HG03066 (cell line): ENCODE data around the gene STK32C.

Experiments
- ATAC-seq: cut with Tn5 transposase; IDR thresholded peaks from one replicate; pipeline ENCODE4 v1.9.1; 2021; ENCODE audit warnings: low read depth; ENCODE audit not compliant: unreplicated experiment

The STK32C gene

DNA sequence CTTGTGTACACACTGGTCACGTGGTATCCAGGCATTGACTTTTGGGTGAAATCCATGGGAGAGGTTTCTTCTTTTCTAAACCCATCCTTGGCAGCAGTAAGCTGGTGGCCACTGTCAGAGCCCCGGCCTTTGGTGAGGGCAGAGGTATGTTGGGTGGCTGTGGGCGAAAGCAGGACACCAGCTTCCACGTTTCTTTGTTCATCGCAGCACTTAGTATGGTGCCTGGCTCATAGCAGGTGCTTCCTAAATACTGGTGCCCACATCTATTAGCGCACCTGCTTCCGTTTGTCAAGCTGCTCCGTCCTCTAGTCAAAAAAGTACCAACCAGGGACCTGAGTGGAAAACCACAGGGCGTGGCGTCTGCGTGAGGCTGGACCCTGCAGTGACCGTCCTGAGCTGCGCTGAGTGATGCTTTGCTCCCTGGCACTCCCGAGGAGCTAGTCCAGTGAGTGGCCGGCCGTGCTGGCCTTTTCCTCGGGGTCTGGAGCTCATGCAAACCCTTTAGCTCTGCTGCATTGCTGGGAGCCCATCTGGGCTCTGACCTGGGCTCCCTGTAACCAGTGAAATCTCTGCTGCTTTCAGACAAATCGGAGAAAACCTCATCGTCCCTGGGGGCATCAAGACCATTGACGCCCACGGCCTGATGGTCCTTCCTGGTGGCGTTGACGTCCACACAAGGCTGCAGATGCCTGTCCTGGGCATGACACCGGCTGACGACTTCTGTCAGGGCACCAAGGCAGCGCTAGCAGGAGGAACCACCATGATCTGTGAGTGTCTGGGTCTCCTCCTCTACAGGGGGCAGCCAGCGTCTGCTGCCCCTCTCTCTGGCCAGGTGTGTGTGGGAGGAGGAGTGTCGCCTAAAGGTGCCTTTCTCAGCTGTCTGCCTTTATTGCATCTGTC, 115.4 kb downstream of the STK32C start:
- ATAC-seq, result no peak

DNA sequence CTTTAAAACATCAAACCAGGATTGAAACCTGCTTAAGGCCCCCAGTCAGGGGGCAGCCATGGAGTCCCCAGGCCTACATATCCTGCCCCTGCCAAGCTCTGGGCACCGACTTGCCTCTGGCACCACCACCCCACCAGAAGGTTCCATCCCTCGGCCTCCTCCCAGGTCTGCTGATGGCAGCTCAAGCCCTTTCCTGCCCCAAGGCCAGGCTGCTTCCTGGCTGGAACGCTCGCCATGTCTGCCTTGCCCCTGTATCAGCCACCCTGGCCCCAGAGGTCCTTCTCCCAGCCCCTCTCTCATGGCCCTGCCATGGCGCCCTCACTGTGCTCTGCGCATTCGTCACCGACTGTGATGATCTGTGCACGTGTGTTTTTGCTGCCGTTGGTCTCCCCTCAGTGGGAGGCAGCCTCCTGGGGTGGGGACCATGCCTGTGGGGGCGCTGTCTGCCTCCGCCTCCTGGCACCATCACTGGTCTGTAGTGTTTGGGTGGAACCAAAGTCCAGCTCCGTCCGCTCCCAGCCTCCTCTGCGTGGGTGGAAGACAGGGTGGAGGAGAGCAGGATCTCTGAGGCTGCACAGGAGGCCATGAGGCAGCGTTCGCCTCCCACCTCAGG, 117.8 kb downstream of the STK32C start:
- no peak for ATAC-seq

DNA sequence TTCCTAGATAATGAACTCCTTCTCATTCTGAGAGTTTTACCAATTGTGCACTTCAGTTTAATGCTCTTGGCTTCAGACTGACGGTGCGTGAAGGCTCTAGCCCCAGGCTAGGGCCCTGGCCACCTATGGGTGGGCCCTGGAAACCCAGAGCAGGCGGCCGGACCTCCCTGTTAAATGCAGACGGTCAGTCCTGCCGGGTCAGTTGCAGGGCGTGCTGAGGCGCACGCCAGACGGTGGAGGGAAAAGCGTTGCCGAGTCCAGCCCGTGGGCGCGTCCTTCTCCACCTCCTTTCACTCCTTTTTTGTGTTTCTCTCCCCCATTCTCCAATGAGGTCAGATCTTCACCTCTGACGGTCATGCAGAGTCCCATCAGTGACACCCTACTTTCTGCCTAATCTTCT, 118.7 kb downstream of the STK32C start:
- no peak for ATAC-seq

DNA sequence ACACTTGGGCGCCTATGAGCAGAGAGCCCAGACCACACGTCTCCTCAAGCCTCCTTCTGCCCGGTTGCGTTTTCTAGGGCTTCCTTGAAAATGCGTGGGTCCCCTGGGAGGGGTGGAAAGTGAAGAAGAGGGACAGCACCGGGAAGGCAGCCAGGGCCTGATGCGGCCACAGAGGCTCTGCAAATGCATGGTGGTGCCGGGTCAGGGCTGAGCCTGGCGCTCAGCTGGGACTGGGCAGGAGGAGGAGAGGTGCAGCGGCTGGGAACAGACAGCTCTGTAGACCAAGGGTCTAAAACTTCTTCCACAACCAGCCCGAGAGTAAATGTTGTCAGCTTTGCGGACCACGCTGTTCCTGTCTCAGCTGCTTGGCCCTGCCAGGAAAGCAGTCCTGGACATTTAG, 119.4 kb downstream of the STK32C start:
- no peak for ATAC-seq

DNA sequence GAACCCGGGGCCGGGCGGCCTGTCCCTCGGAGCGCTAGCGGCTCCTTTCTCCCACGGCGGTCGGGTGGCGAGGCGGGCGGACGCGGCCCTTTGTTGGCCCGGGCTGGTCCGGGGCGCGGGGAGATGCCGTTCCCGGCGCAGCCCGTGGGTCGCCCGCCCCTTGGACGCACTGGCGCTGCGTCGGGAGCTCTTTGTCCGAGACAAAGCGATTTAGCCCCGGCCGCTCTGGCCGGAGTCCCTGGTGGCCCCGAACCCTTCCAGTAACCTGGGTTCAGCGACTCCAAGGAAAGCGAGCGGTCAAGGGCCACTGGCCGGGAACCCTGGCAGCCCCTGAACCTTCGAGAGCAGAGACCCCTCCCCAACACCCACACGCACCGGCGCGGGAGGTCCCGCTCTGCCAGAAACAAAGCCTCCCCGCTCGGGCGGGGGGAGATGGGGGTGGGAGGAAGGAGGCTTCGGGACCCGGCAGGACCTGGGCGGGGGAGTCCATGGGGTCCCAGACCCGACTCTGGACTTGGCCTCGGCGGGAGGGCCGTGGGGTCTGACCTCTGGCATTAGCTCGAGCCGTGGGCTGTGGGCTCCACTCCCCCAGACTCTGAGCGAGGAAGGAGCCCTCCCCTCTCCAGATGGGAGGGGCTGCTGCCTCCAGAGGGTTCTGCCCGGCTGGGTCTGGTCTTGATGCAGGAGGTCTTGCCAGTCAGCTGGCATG, 120.2 kb downstream of the STK32C start:
- no peak for ATAC-seq

DNA sequence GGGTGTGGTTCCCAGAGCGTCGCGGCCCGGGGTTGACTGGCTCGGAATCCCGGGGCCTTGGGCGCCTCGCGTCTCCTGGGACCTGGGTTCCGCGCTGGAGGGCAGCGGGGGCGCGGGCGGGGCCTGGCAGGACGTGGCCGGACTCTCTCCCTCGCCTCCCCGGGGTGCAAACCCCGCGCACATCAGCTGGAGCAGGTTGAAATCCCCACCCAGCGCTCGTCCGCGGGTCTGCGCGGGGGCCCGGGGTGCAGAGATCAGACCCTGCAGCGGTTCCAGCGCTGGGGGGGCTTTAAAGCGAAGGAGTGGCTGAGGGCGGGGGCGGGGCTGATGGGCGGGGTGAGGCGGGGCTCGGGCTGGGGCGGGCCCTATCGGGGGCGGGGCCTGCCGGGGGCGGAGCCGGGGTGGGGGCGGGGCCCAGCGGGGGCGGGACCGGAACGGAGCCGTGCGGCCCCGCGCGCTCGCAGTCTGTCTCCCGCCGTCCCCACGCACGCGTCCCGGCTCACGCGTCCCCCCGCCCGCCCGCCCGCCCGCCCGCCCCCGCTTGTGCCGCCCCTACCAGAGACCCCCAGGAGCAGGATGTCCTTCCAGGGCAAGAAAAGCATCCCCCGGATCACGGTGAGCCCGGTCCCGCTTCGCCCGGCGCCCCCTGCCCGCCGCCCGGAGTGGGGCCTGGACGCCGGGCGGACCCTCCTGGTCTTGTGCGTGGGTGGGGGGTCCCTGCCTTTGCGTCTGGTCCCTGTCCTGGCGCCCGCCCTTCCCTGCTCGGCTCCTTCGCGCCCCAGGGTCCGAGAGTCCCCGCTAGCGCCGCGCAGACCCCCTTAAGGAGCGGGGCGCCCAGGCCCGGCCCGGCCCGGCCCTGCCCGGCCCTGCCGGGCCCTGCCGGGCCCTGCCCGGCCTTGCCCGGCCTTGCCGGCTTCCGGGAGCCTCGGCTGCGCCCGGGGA, 121.0 kb downstream of the STK32C start, which contains the start of gene DPYSL4:
Gene DPYSL4 (plus strand): TSS at position 461 of the 942 bp plus-strand sequence. CDS start 116 bp downstream, at position 577.
- no peak for ATAC-seq

DNA sequence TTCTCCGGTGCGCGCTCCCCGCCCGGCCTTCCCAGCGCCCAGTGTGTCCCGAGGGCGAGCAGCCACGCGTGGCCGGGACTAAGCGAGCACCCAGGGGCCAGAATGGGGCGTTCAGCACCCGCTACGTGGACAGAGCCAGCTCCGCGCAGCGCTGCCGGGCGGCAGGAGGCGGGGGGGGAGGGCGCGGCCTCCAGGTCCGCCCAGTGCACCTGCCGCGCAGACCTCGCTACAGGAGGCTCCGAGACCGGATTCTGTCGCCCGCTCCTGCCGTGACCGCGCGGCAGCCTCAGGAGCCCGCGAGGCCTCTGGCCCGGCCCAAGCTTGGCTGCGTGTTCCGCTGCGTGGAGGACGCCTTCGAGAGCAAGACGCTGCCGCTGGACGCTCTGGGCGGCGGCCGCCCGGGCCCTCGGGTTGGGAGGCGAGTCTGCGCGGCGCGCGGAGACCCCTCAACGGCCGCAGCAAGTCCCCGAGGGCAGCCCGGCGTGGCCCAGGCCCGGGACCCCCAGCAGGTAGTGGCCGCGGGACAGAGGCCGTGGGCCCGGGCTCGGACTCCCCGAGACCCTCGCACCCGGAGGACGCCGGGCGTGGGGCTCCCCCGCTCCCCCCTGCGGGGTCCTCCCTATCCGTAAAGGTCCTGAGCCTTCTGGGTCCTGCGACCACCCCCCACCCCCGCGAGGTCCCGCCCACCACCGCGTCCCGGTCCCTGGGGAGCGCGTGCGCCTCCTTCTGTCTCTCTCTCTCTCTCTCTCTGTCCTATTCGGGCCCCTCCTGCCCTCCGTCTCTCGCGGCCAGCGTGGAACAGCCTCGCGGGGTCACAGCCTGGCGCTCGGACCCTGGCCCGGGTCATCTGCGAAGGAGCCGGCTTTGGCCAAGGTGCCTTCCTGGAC, 121.9 kb downstream of the STK32C start:
- ATAC-seq, result no peak

DNA sequence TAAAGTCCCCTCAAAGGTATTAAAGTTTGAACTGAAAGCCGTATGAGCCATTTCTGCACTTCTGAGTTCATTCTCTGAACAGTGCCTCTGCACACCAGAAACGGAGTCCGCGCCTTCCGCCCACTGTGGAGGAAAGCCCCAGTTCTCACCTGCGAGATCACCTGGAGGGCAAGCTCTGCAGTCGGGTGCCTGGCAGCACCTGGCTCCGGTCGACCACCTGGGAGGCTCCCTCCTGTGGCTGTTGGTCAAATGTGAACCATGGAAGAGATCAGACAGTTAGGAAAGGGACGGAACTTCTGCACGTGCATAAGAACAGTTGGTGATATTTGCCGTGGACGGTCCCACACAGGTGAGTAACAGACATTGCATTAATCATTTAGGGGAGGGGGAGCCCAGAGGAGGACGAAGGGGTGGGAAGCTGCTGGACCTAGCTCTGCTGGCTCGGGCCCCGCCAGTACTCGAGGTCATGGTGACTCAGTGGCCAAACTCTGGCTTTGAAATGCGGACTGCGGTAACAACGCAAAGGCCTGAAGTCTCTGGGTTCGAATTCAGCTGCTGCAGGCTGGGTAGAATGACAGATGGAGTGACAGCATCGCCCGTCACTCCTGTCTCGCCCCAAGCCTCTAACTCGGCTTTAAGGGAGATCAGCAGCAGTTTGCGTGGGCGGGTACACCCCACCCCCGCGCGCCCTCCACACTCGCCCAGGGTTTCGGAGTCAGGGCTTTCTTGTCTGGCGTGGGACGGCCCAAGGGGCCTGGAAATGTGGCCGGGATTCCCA, 122.7 kb downstream of the STK32C start:
- no peak for ATAC-seq

DNA sequence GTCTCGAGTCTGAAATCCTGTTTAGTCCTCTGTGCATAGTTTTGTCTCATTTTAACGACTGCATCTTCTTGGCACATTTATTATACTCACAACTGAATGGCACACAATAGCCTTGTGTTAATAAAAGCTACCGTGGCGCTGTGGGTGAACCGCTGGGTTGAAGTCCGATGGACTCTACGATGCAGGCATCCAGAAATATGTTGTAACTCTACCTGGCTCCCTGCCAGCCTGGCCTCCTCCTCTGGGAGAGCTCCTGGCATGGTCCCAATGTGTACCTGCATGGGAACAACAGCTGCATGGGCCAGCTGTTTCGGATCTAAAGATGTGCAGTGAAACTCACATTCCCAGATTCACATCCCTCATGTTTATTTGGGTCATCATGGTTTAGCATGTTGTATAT, 124.7 kb downstream of the STK32C start:
- ATAC-seq, result no peak

DNA sequence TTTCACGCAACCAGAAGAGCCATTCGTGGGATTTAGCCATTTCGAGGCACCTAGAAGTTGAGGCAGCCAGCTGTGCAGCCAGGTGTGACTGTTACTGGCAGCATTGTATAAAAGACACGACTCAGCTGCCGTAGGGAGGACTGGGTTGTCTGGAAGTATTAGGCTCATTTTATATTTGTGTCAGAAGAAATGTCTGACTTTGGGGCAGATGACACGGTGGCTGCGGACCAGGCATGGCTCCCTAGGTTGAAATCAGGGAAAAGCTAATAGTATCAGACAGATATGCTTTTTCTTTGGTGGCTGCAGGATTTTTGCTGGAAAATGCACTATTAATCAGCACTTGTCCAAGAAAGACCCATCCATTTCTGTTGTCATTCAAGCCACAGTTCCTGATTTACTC, 125.2 kb downstream of the STK32C start:
- ATAC-seq, result no peak

DNA sequence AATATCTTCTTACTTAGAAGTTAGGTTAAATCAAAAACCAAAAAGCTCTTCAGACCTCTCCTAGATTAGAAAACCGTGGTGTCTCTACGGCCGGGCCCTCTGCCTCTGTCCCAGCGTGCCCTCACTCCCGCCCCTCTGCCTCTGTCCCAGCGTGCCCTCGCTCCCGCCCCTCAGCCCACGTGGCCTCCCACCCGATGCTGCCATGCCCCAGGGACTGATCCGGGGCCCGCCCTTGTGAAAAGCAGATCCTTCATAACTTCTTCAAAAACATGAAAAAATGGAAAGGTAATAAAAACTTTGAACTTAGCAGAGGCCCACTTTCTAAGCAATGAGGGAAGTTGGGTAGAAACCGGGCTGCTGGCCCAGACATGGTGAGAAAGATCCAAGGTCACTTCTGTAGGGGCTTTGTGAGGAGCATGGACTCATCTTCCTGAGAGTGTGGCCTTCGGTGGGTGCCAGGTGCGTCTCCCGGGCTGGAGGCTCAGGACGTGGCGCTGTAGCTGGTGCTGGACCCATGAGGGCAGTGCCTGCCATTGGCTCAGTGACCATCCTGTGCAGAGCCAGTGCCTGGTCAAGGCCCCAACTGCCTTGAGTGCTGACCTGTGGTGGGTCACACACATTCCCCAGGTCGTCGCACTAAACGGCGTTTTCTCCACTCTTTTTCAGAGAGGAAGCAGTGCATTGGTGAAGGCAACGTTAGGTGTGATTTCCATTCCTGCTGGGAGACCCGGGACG, 125.9 kb downstream of the STK32C start:
- ATAC-seq, result no peak

DNA sequence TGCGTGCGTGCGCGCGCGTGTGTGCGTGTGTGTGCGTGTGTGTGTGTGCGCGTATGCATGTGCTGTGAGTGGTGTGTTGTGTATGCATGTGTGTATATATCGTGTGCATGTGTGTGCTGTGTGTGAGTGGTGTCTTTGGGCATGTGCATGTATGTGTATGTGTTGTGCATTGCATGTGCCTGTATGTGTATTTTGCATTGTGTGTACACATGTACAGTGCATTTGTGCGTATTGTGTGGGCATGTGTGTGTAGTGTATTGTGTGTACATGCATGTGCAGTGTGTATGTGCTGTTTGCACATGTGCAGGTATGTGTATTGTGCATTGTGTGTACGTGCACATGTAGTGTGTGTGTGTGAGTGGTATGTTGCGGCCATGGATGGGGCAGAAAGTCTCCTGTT, 127.0 kb downstream of the STK32C start:
- no peak for ATAC-seq

DNA sequence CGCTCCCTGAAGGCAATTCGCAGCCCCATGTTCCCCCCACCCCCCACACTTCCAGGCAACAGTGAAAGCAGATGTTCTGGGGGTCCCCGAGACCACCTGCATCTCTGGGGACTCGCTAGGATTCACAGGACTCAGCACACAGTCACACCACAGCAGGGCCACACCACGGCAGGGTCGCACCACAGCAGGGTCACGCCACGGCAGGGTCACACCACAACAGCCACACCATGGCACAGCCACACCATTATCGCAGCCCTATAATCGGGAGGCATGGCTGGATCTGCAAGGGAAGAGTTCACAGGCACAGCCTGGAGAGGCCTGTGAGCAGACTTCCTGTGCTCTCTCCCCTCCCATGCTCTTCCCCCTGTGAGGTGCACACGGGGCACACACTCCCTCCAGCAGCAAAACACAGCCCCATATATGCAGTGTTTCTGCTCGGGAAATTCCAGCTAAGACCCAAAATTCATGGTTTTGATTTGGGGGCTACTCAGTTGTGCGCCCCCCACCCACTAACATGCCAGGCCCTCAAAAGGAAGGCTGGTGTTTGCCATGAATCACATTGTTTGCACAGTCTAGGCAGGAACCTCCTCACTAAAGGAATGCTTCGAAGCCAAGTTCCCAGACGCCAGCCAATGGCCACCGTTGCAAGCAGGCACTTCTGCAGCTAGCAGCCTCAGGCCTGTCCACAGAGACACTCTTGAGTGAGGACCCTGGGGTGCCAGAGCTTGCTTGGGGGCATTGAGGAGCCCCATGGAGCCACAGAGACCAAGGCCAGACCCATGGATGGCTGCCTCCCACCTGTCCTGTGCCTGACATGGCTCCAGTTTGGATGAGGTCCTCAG, 128.0 kb downstream of the STK32C start:
- no peak for ATAC-seq

DNA sequence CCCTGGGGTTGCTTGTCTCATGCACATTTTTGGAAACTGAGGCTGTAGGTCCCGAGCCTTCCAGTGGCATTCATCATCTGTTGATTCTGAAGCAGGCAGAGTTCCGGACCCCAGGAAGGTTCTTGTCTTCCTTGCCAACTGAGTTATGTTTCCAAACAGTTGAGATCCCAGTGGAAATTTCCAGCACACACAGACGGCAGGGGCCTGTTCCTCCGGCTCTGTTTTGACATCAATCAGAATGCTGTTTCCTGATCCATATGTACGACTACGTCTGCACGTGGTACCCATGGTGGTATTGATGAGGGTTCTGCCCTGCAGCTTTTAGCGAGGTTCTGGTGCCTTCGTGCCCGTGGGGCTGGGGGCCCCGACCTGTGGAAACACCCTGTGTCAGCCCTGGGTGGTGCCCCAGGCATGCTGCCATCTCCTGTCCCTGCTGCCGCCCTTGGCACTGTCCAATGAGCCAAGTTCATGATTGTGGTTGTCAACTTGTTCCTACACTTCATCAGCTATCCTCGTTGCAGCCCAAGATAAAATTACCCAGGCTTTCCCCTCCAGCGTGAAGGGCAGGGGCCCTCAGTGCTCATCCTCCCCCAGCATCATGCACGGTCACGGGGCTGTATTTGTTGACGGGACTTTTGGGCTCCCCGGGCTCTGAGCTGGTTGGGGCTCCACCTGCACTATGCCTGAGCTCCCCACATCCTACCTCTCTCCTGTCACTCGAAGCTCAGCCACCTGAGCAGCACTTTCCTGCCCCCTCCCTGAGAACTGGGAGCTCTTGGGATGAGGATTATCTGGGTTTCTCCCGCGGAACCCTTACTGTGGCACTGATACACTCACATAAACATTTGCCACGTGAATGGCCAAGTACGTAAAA, 128.8 kb downstream of the STK32C start:
- no peak for ATAC-seq

DNA sequence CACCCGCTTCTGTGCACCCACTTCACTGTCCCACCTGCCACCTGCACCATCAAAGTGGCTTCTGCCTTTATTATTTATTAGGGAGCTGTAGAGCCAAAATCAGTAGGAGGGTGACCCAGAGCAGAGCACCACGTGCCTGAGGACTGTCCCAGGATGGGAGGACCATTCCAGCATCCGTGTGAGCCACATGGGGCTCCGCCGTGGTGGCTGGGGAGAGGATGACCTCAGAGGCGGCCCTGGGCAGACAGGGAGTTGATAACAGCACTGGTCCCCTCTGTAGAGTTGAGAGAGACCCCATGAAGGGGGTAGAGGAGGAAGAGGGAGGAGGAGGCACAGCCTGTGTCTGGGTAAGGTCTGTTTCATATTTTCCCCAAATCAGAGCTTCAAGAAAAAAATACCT, 129.7 kb downstream of the STK32C start:
- no peak for ATAC-seq
